GM21526 (cell line): ENCODE results near the gene TCF7L2.

Experiments used
- ATAC-seq: cut with Tn5 transposase; IDR thresholded peaks from one replicate; pipeline ENCODE4 v1.9.1; 2021; ENCODE audit warnings: moderate library complexity; ENCODE audit not compliant: unreplicated experiment, low FRiP score

TCF7L2 gene

DNA sequence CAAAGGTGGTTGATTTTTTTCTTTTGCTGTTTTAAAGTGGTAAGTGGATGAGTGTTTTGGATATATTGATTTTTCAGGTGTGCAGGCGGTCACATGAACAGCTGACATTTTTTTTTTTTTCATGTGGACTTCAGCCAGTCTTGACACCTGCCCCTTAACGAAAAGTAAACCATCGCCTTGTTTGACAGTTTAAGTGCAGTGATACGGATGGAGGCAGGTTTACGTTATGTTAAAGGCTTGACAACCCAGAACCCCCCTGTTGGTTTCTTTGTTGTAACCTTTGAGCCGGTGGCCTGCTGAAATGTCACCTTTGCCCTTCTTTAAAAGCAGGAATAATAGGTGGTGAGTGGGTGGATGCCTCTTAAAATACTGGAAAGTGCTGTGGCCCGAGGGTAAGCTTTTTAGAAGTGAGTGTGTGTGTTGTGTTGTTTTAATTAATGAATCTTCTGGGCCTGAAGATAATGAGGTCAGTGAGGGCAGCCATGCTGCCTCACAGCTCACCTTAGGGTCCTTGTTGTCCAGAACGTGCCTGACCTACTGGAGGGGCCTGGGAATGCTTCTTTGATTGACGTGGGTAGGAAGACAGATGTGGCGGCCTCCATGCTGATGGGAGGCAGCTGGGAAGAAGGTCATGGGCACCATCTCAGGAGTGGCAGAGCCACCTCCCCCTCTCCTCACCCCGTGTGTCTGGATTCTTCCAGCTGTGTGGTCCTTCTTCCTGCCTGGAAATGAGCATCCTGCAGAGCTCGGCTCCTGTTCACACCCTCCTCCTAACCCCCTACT, 69.8 kb downstream of the TCF7L2 start:
- ATAC-seq, result no peak

DNA sequence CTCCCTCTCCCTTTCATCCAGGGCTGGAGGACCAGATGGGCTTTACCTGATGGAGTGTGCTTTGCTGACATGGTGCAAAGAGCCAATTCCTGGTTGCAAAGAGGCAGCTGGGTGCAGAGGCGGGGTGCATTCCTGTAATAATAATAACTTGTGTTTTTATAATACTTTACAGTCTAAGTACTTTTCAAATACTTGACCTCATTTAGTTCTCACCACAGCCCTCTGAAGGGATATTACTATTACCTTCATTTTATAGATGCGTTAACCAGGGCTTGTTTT, 70.4 kb downstream of the TCF7L2 start:
- ATAC-seq, result no peak

DNA sequence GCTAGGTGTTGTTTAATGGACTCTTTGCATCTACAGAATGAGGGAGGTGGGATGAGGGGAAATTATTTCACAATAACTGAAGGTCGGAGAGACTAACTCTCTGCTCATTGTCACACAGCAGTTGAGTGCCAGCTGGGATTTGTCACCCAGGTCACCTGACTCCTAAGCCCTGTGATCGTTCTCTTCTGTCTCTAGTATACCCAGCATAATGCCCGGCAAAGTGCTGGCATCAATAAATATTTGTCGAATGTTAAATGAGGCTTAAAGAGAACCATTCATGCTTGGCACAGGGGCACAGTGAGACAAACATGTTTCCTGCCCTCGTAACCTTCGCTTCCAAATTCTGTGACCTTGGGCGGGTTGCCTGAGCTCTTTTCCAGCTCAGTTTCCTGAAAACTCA, 70.8 kb downstream of the TCF7L2 start:
- no peak for ATAC-seq

DNA sequence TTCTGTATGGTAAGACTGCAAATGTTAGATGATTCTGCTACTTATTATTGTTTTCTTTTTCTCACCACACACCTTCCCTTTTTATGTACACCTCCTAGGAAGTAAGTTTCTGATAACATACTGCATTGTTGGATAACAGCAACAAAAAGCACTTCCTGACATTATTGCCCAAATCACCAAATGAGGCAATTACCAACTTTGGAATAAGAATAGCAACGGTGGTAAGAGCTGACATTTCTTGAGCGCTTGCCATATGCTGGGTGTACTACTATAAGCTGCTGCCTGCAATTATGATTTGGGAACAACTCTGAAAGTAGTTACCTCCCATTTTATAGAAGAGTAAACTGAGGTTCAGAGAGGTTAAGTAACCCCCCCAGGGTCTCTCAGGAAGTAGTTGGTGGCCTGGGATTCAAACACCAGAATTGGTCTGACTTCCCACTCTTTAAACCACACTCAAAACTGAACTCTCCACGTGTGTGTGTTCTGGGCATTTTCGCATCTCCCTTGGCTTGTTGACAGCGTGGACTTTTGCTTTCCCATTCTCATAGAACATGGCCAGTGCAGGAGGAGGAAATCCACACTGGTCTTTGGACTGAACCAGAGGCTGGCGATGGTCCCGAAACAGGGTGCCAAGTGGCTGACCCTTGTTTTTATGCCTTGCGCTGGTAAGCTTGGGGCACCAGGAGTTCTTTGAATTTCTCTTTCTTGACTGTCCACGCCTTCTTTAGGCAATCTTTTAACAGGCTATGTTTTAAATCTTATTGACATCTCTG, 71.4 kb downstream of the TCF7L2 start:
- ATAC-seq, result no peak

DNA sequence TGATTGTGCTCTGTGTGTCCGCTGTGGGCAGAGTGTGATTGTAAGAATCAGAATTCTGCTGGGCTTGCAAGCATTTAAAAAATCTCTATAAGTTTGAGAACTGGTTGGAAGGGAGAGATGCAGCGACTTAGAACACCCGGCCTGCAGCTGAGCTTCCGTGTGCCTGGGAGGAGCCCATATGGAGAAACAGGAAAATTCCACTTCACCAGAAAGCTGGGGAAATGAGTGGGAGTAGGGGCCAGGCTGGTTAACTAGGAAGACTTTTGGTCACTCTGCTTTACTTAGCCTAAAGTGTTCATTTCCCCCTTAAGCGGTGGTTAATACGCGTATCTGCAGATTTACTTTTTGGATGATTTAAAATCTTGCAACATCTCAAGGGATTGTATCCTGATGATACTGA, 72.2 kb downstream of the TCF7L2 start:
- ATAC-seq, result no peak

DNA sequence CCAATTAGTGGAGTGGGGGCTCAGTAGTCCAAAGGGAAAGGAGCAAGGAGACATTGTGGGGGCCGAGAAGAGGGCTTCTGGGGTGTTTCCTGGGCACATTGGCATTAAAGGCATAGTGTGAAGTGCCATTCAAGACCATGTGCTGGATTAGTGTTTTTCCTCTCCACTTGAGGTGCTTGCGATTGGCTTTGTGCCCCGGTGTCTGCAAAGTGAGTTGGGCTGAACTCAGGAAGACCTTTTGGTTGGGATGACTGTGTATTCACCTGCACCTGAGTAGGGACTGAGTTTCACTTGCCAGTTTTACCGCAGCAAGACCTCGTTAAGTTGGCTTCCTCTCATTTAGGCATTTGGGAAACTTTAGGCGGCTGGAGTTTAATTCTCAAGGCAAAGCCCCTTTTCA, 73.0 kb downstream of the TCF7L2 start:
- no peak for ATAC-seq

DNA sequence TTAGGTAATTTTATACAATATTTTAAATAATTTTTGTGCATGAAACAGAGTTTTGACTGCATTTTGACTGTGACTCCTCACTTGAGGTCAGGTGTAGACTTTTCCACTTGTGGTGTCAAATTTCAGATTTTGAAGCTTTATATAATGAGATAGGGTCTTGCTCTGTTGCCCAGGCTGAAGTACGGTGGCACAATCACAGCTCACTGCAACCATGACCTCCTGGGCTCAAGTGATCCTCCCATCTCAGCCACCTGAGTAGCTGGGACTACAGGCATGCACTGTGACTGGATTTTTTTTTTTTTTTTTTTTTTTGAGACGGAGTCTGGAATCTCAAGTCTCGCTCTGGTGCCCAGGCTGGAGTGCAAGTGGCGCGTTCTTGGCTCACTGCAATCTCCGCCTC, 74.9 kb downstream of the TCF7L2 start:
- no peak for ATAC-seq

DNA sequence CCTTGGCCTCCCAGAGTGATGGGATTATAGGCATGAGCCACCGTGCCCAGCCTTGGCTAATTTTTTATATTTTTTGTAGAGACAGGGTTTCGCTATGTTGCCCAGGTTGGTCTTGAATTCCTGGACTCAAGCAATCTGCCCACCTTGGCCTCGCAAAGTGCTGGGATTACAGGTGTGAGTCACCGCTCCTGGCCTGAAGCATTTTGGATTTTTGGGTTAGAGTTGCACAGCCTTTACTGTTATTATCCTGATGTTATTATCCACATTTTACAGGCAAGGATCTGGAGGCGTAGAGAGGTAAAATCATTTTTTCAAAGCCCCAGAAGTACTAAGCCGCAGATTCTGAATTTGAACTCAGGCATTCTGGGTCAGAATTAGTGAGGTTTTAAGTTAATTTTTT, 75.4 kb downstream of the TCF7L2 start:
- ATAC-seq, result no peak

DNA sequence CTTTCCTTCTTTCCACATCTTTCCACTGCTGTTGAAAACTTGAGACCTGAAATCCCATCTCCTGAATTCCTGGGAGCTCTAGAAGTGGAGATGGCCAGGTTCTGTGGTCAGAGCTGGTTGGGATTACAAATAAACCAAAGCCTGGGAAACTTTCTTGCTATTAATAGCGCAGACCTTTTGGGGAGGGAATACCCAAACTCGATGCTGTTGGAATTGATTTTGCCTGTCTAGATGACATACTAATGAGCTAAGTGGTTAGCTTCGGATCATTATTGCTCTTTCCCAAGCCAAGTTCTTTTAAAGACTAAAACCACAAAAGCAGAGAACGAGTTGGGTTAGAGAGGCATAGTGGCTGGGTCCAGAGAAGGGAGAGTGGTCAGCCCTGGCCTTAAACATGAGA, 76.6 kb downstream of the TCF7L2 start:
- ATAC-seq, result no peak

DNA sequence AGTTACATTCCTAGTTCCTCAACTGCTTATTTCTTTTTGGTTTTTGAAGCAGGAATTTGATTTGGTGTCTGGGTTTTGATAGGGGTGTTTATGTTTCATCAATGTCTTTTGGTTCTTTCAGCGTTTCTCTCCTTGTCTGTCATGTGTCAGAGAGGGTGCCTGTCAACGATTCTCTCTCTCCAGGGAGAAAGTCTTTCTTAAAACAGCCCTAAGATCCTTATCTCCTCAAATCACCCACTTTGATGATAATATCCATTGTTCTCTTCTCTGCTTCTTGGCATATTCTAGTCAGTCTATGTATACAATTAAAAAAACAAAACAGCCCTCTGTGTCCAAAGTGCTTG, 77.2 kb downstream of the TCF7L2 start:
- no peak for ATAC-seq

DNA sequence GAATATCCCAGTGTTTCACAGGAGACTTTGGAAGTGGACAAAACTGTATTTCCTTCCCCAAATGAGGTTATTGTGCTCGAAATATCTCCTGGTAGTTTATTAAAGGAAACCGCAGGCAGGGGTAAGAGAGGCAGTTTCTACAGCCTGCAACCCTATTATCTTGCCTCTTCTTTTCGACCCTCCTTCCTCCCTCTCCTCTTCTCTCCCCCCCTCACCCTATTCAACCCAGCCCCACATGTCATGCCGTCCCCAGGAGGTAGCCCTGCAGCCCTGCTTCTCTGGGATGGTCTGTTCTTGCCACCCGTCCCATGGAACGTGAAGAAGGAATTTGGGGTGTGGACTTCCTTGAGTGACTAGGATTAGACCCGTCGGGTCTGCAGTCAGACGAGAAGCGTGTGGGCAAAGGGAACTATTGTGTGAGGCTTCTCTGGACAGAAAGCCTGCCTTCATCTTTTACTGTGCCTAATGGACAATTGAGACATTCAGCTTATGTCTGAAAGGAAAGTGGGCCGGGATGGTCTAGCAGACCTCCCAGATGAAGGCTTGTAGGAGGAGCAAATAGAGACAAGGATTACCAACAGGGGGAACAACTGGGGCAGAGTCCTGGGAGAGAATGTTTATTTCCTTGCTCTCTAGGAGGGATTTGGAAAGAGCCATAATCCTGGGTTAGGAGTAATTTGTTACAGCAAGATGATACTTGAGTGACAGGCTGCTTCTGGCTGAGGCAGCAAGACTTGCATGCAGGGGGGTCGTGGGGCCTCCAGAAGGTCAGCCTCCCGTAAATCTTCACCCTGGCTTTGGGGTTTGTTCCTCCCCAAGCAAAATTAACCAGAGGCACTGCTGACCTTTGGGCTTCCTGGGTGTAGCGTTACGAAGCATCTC, 77.8 kb downstream of the TCF7L2 start:
- no peak for ATAC-seq

DNA sequence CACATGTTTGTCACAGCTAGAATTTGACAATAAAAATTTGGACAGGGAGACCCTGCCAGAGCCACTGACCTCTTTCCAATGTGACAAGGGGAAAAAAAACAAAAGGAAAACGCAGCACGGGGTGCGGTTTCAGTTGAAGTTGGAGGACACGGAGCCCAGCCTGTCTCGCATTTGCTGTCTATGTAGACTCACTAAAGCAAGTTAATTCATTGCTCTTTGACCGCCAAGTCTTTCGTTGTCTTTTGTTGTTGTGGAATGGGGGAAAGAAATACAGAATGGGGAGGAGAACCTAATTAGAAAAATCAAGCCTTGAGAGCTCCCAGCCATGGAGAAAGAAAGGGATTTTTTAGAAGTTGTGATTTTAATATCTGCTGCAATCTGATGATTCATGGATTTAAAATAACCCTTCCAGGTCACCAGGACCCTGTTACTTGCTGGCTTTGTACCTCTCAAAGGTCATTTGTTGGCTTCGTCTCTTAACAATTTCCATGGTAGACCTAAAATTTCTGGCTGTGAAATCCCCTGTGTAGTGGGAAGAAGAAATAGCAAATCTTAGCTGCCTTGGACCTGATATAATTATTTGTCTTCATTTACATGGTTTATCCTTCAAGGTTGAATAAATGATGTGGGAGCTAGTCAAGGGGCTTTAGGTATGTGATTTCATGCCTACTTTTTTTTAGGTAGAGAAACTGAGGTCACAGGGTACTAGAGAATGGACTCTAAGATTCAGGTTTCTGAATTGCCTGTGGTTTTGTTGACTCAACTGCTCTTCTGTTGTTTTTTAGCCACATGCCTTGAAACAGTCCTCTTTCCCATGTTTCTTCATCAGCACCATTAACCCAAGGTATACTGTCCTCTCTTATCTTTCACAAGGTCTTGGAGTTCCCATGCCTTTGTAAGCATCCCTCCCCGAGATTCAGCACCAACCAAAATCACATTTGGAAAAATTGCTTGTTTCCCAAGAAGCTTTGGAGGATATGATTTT, 78.7 kb downstream of the TCF7L2 start:
- no peak for ATAC-seq

DNA sequence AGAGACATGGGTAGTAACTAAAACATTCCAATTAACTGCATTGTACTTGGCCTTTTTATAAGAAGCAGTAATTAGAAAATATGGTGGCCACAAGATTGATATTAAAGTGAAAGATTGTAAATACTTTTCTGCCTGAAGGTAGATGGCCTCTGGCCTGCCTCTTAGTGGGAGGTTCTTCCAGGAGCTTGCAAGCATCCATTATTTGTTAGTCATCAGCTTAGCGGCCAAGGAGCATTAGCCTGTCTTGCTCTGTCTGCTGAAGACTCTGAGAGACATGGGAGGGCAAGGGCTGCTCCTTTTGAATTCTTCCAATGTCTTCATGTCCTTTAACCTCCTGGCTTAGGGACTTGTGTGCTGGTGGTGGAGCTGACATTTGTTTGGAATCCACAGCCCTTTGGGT, 80.4 kb downstream of the TCF7L2 start:
- no peak for ATAC-seq

DNA sequence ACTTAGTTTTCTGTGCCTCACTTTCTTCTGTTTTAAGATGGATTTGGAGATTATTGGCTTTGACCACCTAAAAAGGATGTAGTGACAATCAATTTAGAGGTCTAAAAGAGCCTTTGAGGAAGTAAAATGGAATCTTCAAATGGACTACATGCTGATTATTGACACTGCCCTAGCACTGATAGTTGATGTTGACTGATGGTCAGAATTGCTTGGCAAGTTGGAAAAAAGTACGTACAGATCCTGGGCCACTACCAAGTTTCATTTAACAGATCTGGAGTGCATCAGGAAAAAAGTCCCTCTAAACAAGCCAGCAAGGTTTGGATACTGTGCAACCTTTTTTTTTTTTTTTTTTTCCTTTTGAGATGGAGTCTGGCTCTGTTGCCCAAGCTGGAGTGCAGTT, 81.1 kb downstream of the TCF7L2 start:
- no peak for ATAC-seq

DNA sequence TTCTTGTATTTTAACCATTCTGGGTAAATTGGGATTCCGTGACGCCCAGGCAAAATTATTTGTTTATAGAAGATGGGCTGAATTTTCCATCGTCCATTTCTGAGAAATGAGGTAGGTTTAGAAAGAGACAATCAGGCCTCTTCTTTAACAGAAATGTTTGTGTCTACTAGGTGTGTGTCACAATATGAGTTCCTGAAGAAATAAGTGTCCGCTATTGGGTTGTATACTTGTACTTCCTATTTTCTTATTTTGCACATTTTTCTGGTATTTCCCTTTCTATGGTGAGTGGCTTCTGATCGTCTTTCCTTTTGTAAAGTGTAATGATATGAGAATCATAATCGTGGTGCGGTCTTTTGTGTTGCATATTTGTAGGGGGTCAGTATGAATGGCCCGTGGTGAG, 83.9 kb downstream of the TCF7L2 start:
- no peak for ATAC-seq

DNA sequence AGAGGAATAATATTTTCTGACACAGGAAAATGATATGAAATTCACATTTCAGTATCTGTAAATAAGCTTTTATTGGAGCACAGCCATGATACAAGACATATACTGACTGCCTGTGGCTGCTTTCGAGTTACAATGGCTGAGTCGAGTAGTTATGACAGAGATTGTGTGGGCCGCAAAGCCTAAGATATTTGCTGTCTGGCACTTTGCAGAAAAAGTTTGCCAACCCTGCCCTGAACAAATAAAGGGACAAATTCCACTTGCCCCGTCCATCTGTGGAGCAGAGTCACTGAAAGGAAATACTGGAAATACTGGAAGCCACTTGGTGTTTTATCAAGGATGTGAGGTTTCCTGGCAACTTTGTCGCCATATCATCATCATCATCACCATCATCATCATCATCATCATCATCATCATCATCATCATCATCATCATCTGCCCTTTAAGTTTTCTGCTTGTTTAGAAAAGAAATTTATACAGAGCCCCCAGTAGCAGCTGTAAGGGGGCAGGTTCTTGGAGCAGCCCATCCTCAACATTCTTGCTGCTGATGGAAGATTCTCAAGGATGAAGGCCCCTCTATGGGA, 85.8 kb downstream of the TCF7L2 start:
- no peak for ATAC-seq

DNA sequence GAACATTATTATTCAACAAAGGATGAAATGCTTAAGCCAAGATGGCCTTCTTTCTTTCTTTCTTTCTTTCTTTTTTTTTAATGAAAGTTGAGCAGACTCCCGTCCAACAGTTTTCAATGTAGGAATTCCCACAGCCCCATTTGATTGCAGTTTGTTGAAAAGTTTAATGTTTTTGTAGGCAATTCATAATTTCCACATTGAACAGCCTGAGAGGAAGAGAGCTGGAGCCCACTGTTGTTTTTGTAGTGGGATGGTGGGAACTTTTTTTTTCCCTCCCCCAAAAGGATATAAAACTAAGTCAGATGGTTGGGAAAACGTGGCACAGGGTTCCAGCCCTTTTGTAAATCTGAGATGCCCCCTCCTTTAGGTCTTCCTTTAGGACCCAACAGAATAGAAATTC, 86.6 kb downstream of the TCF7L2 start:
- no peak for ATAC-seq

DNA sequence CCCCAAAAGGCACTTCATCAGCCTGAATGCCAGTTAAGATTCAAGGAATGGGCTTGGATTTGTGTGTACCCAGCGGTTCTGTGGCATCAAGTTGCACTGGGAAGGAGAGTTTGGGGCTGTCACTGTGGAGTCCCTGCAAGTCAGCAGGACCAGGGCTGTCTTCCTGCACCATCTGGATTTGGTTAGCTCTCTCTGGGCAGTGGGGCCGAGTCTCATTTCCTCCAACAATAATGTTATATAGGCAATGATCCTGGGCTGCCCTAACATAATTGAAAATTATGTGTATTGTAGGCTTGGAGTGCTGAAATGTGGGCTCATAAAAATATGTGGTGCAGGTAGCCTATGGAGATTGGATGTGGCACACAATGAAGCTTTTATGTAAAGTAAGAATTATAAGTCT, 87.2 kb downstream of the TCF7L2 start:
- no peak for ATAC-seq

DNA sequence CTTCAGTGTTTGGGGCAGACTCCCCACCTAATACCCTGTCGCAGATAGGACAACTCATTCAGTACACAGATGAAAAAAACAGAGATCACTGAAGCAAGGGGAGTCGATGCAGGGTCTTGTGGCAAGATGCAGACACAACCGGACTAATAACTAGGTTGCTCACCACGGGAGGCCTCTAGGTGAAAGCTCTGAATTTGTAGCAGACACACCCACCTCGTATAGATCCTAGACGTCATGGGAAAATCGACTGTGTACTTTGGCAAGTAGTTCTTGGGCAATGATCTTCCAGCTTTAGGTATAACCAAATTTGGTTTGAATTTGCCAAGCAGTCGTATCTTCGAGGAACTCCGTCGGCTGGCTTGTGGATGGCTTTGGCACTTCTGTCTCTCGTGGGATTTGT, 88.1 kb downstream of the TCF7L2 start:
- ATAC-seq, result no peak

DNA sequence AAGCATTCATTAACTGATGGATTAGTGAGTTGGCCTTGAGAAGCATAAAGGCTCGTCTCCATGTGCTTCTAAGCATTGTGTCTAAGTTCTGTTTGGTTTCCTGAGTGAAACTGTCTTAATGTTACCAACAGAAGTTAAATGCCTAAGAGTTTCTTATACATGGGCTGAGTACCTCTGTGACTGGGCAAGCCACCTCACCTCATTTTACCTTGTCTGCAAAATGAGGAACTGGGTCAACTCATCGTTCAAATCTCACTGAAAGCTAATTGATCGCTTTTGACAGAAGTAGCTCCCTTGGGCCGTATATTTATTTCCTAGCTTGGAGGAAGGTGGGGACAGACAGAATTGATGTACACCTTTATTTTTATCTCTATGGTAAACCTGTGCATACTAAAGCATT, 88.9 kb downstream of the TCF7L2 start:
- ATAC-seq, result no peak
